Hepatocyte (in vitro differentiated cells): ENCODE results near the gene RARB.

Experiments used
- CTCF ChIP-seq: fragments of 200-600 bp; sonication (generic); IDR thresholded peaks from 2 replicates; pipeline ENCODE4 v1.5.1; 2016; ENCODE audit warnings: antibody characterized with exemption, mild to moderate bottlenecking; ENCODE audit not compliant: poor library complexity
- EZH2 ChIP-seq: fragments of 200-600 bp; sonication (generic); IDR thresholded peaks from 2 replicates; pipeline ENCODE4 v1.6.1; 2016; ENCODE audit warnings: antibody characterized with exemption, mild to moderate bottlenecking, borderline replicate concordance

- TF ChIP-seq EZH2 (no peak), CTCF (no peak)
Observed at GRCh38 chr3:25427942-25428788, at the start of gene RARB.
